HEK293 (cell line): Measurements from ENCODE around the gene COX5A.

Source experiments
- ZNF155 ChIP-seq: fragments of 450-650 bp; formaldehyde crosslinking; IDR thresholded peaks from 2 replicates; pipeline ENCODE4 v1.5.1; 2016; ENCODE audit warnings: missing biosample characterization, missing genetic modification characterization
- ZNF747 ChIP-seq: fragments of 450-650 bp; formaldehyde crosslinking; IDR thresholded peaks from 2 replicates; pipeline ENCODE4 v1.5.1; 2016; ENCODE audit warnings: missing biosample characterization, missing genetic modification characterization
- ZNF791 ChIP-seq: fragments of 450-650 bp; formaldehyde crosslinking; IDR thresholded peaks from 2 replicates; pipeline ENCODE4 v1.5.1; 2016; ENCODE audit warnings: missing biosample characterization, missing genetic modification characterization
- TF ChIP-seq, protein P1 (sequence below): fragments of 450-650 bp; formaldehyde crosslinking; IDR thresholded peaks from 2 replicates; pipeline ENCODE4 v1.5.1; 2017; ENCODE audit warnings: missing biosample characterization, missing genetic modification characterization
- TF ChIP-seq, protein P2 (sequence below): fragments of 450-650 bp; formaldehyde crosslinking; IDR thresholded peaks from 2 replicates; pipeline ENCODE4 v1.5.1; 2016; ENCODE audit warnings: missing biosample characterization, missing genetic modification characterization

DNA sequence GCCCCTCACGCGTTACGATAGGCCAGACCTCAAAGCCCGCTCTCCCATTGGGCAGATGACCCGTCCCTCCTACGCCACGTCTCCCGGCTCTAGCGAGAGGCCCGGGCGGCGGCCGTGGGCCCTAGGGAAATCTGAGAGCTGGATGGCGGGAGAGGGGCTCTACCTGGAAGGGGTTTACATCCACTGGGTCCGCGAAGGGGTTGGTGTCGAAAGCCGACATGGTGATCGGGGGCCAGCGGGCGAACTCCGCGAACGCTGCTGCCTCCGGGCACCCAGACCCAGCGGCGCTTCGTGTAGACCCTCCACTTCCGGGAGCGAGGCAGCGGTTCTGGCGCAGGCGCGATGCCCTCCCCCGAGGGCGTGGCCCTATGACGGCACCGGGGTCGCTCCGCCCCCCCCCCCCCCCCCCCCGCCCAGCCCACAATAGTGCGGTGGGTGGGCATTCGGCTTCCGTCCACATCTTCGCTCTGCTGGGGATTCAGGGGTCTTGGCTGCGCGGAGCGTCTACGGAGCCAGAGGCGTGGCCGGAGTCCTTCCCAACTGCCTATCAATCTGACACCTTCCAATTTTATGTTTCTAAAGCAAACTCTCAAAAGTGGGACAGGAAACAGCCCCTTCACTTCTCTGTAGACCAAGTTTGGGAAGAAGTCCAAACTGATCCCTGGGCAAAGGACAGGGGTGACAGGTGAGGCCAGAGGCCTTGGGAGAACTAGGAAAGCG is 64.7 kb downstream of the COX5A start, which contains the start of gene SCAMP2:
- TF ChIP-seq ZNF791 (no peak), ZNF155 (tag by site-specific recombination) (no peak), ZNF747 (tag by site-specific recombination) (no peak)
- TF ChIP-seq, protein P1, sequence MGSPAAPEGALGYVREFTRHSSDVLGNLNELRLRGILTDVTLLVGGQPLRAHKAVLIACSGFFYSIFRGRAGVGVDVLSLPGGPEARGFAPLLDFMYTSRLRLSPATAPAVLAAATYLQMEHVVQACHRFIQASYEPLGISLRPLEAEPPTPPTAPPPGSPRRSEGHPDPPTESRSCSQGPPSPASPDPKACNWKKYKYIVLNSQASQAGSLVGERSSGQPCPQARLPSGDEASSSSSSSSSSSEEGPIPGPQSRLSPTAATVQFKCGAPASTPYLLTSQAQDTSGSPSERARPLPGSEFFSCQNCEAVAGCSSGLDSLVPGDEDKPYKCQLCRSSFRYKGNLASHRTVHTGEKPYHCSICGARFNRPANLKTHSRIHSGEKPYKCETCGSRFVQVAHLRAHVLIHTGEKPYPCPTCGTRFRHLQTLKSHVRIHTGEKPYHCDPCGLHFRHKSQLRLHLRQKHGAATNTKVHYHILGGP (tag by site-specific recombination), result no peak
- TF ChIP-seq, protein P2, sequence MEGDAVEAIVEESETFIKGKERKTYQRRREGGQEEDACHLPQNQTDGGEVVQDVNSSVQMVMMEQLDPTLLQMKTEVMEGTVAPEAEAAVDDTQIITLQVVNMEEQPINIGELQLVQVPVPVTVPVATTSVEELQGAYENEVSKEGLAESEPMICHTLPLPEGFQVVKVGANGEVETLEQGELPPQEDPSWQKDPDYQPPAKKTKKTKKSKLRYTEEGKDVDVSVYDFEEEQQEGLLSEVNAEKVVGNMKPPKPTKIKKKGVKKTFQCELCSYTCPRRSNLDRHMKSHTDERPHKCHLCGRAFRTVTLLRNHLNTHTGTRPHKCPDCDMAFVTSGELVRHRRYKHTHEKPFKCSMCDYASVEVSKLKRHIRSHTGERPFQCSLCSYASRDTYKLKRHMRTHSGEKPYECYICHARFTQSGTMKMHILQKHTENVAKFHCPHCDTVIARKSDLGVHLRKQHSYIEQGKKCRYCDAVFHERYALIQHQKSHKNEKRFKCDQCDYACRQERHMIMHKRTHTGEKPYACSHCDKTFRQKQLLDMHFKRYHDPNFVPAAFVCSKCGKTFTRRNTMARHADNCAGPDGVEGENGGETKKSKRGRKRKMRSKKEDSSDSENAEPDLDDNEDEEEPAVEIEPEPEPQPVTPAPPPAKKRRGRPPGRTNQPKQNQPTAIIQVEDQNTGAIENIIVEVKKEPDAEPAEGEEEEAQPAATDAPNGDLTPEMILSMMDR, result no peak
